ENCODE results near the gene ZCCHC13. TPM values are rescaled to one million over a fixed set of nuclear protein-coding genes. Genes with fewer than 3 reads are reported as not detected.
A peak's percentile ranks its signal among the peaks of the same experiment; 100 is the strongest.

ZCCHC13 gene
- total and polyA plus RNA-seq, 9 donors, result not detected

DNA sequence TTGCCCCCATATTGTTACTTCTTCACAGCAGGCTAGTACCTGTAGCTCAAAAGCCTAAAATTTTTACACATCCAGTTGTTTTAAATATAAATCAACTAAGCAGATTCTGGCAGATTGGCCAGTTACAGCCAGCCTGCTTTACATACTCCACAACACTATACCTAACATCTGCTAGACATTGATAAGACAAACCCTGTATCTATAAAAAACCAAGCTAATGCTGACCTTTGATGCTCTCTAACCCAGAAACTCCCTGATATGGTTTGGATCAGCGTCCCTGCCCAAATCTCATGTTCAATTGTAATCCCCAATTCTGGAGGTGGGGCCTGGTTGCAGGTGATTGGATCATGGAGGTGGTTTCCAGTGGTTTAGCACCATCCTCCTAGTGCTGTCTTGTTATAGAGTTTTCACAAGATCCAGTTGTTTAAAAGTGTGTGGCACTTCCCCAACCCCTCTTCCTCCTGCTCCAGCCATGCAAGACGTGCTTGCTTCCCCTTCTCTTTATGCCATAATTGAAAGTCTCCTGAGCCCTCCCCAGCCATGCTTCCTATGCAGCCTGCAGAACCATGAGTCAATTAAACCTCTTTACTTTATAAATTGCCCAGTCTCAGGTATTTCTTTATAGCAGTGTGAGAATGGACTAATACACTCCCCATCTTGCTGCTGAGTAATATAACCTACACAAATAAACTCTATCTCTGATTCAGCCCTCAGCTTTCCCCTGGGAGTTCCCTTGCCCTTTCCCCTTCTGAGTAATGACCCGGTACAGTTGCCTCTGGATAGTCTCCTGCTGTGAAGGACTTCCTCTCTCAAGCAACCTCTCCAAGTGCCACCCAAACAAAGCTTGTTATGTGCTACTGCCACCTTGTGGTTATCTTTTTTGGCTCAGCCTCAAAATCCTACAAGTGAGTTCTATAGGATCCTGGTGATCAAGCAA, 39.6 kb downstream of the ZCCHC13 start:
- H3K36me3 ChIP-seq, result no peaks in the 10 kb centered on the region
- no peaks in the 10 kb centered on the region for H3K4me1 ChIP-seq (ENCODE audit: insufficient read depth)
- no peak overlapping the region for H3K27ac ChIP-seq
- H3K9me3 ChIP-seq, result no peaks in the 10 kb centered on the region
- no peak overlapping the region for H3K4me3 ChIP-seq
- DNase-seq, result peak in 1 of 5 donors; percentile 27
- no peaks in the 10 kb centered on the region for H3K27me3 ChIP-seq
- TF ChIP-seq EP300 (IDR thresholded peaks at IDR 0.05), result no peak
- TF ChIP-seq POLR2A (IDR thresholded peaks at IDR 0.05), result no peak
- TF ChIP-seq, protein P1, sequence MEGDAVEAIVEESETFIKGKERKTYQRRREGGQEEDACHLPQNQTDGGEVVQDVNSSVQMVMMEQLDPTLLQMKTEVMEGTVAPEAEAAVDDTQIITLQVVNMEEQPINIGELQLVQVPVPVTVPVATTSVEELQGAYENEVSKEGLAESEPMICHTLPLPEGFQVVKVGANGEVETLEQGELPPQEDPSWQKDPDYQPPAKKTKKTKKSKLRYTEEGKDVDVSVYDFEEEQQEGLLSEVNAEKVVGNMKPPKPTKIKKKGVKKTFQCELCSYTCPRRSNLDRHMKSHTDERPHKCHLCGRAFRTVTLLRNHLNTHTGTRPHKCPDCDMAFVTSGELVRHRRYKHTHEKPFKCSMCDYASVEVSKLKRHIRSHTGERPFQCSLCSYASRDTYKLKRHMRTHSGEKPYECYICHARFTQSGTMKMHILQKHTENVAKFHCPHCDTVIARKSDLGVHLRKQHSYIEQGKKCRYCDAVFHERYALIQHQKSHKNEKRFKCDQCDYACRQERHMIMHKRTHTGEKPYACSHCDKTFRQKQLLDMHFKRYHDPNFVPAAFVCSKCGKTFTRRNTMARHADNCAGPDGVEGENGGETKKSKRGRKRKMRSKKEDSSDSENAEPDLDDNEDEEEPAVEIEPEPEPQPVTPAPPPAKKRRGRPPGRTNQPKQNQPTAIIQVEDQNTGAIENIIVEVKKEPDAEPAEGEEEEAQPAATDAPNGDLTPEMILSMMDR (IDR thresholded peaks at IDR 0.05), result no peak
- 34 to 41% (median 36%) methylated on average over 3 of the region's 3 CpGs for WGBS, 3 donors
- intact Hi-C loops (cut with DNase I), result no loop called here

DNA sequence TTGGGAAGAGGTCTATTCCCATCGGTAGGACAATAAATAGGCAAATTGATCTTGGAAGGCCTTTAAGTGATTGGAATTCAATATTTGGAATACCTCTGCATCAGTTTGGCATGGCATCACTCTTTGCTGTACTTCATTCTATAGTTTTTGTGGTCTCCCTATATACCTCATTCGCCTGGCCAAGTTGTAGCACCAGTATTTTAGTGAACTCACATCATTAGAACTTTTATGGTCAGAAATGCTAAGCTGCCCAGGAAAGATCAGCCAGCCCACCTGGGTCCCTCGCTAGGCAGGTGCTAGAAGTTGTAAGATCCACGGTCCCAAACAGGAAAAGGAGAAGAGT, 40.3 kb downstream of the ZCCHC13 start:
- H3K27me3 ChIP-seq, result no peaks in the 10 kb centered on the region
- no peak overlapping the region for H3K4me3 ChIP-seq
- intact Hi-C loops (cut with DNase I), result no loop called here
- 62 to 75% (median 67%) methylated on average over 4 of the region's 4 CpGs for WGBS, 3 donors
- no peak for TF ChIP-seq POLR2A (IDR thresholded peaks at IDR 0.05)
- TF ChIP-seq, protein P1 (IDR thresholded peaks at IDR 0.05), result no peak
- TF ChIP-seq EP300 (IDR thresholded peaks at IDR 0.05), result no peak
- H3K9me3 ChIP-seq, result no peaks in the 10 kb centered on the region
- no peak for DNase-seq
- H3K36me3 ChIP-seq, result no peaks in the 10 kb centered on the region
- H3K4me1 ChIP-seq (ENCODE audit: insufficient read depth), result no peaks in the 10 kb centered on the region
- no peak overlapping the region for H3K27ac ChIP-seq

DNA sequence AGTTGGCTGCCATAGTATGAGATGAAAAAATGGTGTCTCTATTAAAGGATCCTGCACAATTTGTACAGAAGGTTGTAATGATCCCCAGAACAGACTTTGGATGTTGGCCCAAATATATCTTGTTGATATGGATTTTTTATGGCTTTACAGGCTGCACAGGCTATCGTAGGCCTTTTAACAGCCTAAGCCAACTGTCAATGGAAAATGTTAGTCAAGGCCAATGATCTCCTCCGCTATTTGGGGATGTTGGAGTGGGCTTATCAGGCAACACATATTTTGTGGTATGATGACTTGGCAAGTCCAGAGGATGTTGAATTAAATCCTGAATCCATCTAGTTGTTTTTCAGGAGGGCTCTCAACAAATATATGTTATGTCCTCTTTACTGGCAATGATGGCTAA, 42.1 kb downstream of the ZCCHC13 start:
- Histone ChIP-seq H3K27ac (no peak overlapping the region), H3K4me3 (no peak overlapping the region), H3K36me3 (no peaks in the 10 kb centered on the region), H3K4me1 (ENCODE audit: insufficient read depth) (no peaks in the 10 kb centered on the region), H3K9me3 (no peaks in the 10 kb centered on the region), H3K27me3 (no peaks in the 10 kb centered on the region)
- TF ChIP-seq POLR2A (IDR thresholded peaks at IDR 0.05), result no peak
- TF ChIP-seq EP300 (IDR thresholded peaks at IDR 0.05), result no peak
- TF ChIP-seq, protein P1 (IDR thresholded peaks at IDR 0.05), result no peak
- DNase-seq, result no peak
- intact Hi-C loops (cut with DNase I), result no loop called here
- 38 to 49% (median 45%) methylated on average over 2 of the region's 2 CpGs for WGBS, 3 donors

DNA sequence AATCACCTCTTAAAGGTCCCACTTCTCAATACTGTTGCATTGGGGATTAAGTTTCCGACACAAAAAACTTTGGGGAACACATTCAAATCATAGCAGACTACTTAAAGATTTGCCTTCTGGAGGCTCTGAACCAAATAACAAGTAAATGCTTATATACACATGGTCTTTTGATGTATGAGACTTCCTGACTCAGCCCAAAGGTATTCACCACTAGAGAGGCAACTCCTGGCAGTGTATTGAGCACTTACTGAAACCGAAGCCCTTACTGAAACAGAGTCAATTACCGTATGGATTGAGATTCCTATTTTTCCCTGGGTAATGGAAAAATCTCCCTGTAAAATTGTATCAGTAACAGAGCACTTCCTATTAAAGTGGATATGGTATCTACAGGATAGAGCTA, 45.4 kb downstream of the ZCCHC13 start:
- WGBS, 3 donors, result 56 to 58% (median 56%) methylated on average over 3 of the region's 3 CpGs
- Histone ChIP-seq H3K27ac (no peak overlapping the region), H3K4me1 (ENCODE audit: insufficient read depth) (no peaks in the 10 kb centered on the region), H3K4me3 (no peak overlapping the region), H3K36me3 (no peaks in the 10 kb centered on the region), H3K27me3 (no peaks in the 10 kb centered on the region), H3K9me3 (no peaks in the 10 kb centered on the region)
- DNase-seq, result no peak
- TF ChIP-seq POLR2A (IDR thresholded peaks at IDR 0.05) (no peak), EP300 (IDR thresholded peaks at IDR 0.05) (no peak)
- TF ChIP-seq, protein P1 (IDR thresholded peaks at IDR 0.05), result no peak
- intact Hi-C loops (cut with DNase I), result no loop called here
